ENCODE data around the gene KCNK6. TPM values are rescaled to one million over a fixed set of nuclear protein-coding genes. Genes with fewer than 3 reads are reported as not detected.
A peak's percentile ranks its signal among the peaks of the same experiment; 100 is the strongest.

KCNK6 gene
- polyA plus RNA-seq, 1 donor (not counting 4 experiments of a cell fraction or from before 2014, with no cell fraction given), result 23.9 TPM

DNA sequence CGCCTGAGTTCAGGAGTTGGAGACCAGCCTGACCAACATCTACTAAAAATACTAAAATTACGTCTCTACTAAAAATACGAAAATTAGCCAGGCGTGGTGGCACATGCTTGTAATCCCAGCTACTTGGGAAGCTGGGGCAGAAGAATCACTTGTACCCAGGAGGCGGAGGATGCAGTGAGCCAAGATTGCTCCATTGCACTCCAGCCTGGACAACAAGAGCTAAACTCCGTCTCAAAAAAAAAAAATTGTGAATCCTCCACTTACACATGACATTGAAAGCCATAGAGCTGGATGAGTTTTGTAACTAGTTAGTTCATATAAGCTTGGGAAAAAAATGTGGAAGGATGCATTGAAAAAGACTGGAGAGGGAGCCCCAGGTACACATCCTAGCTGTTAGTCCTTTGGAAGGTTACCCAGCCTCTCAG, 54.3 kb downstream of the KCNK6 start:
- H3K9ac ChIP-seq (ENCODE audit: control insufficient read depth, extremely low read depth, insufficient read depth, low read length), result peak overlapping the region; percentile 97

DNA sequence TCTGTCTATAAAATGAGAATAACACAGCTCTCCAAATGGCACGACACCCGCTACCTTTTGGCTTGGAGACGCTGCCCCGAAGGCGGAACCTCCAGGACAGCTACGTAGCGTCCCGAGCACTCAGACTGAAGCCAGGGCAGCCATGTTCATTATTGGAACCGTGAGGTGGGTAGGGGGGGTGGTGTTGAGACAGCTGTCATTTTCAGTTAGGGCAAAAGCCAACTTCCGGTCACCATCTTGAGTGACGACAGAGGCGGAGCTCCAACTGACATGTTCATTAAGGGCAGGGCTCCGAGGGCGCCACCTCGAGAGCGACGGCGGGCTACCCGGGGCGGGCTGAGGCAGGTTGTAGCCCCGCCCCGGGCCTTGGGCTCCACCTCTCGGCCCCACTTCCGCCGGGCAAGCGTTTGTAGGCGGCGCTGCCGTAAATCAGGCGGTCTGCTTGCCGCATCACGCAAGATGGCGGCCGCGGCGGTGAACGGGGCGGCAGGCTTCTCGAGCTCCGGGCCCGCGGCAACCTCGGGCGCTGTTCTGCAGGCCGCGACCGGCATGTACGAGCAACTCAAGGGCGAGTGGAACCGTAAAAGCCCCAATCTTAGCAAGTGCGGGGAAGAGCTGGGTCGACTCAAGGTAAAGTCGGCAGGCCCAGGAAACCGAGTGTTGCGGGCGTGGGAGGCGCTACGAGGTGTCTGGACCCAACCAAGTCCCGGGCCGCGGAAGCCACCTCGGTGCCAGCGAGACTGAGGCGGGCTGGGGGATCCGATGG, 54.9 kb downstream of the KCNK6 start, which contains the start of gene PSMD8:
Gene PSMD8, plus strand, starts transcription at position 240 of the 766 bp plus-strand sequence. Its CDS starts 31 bp downstream, at position 271.
- H3K4me1 ChIP-seq (ENCODE audit: control insufficient read depth, extremely low read depth, insufficient read depth, low read length), result peaks cover 14% of the 10 kb centered on the region
- peaks cover 38% of the 10 kb centered on the region for H3K79me2 ChIP-seq (ENCODE audit: control insufficient read depth, insufficient read depth, low read length)
- peak within 1 kb of the TSS; percentile 100 for H3K4me2 ChIP-seq (ENCODE audit: control insufficient read depth, extremely low read depth, insufficient read depth, low read depth, low read length)
- peak within 1 kb of the TSS; percentile 84 for H3K27ac ChIP-seq (ENCODE audit: control insufficient read depth, insufficient read depth, low read length)
- TF ChIP-seq, protein P1, sequence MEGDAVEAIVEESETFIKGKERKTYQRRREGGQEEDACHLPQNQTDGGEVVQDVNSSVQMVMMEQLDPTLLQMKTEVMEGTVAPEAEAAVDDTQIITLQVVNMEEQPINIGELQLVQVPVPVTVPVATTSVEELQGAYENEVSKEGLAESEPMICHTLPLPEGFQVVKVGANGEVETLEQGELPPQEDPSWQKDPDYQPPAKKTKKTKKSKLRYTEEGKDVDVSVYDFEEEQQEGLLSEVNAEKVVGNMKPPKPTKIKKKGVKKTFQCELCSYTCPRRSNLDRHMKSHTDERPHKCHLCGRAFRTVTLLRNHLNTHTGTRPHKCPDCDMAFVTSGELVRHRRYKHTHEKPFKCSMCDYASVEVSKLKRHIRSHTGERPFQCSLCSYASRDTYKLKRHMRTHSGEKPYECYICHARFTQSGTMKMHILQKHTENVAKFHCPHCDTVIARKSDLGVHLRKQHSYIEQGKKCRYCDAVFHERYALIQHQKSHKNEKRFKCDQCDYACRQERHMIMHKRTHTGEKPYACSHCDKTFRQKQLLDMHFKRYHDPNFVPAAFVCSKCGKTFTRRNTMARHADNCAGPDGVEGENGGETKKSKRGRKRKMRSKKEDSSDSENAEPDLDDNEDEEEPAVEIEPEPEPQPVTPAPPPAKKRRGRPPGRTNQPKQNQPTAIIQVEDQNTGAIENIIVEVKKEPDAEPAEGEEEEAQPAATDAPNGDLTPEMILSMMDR (optimal IDR thresholded peaks at IDR 0.05 in 1 of 3, IDR thresholded peaks at IDR 0.05 in 1 of 3, conservative IDR thresholded peaks at IDR 0.05 in 1 of 3; ENCODE audit: extremely low read depth in 1 of 3, insufficient read depth in 2 of 3, low read length in 3 of 3), result peak in 2 of 3 experiments; percentile 24 to 25
- TF ChIP-seq EZH2 (IDR thresholded peaks at IDR 0.05; ENCODE audit: low read length), result no peak
- peak within 1 kb of the TSS; percentile 75 to 89 (median 83) for H3K4me3 ChIP-seq (ENCODE audit: control insufficient read depth in 2 of 3, extremely low read depth in 1 of 3, insufficient read depth in 2 of 3, low read depth in 1 of 3, low read length in 3 of 3)
- dilution Hi-C loops (cut with MboI; ENCODE audit: extremely low pct_ligation_motif_present, low sequenced_read_pairs), result no loop called here
- H3K9me3 ChIP-seq (ENCODE audit: control insufficient read depth, low read depth, low read length), result no peaks in the 10 kb centered on the region
- H3K9me1 ChIP-seq (ENCODE audit: control insufficient read depth, extremely low read depth, insufficient read depth, low read length), result peaks cover 9% of the 10 kb centered on the region
- H3K36me3 ChIP-seq (ENCODE audit: control insufficient read depth in 2 of 2, extremely low read depth in 1 of 2, insufficient read depth in 2 of 2, low read length in 2 of 2), result peaks cover 14 to 17% of the 10 kb centered on the region in 2 experiments
- peak within 1 kb of the TSS; percentile 95 for H2AFZ ChIP-seq (ENCODE audit: control insufficient read depth, low read length)
- no peaks in the 10 kb centered on the region for H3K27me3 ChIP-seq (ENCODE audit: control insufficient read depth, extremely low read depth, insufficient read depth, low read length)
- H4K20me1 ChIP-seq (ENCODE audit: control insufficient read depth, extremely low read depth, insufficient read depth, low read length), result no peaks in the 10 kb centered on the region
- peak within 1 kb of the TSS; percentile 97 for H3K9ac ChIP-seq (ENCODE audit: control insufficient read depth, extremely low read depth, insufficient read depth, low read length)
- peak; percentile 84 for DNase-seq (ENCODE audit: low read depth, low spot score)
- peak; percentile 83 for FAIRE-seq

More for the DNA sequence above, 54.3 kb downstream of the KCNK6 start:
- Histone ChIP-seq H3K9me3 (ENCODE audit: control insufficient read depth, low read depth, low read length) (no peaks in the 10 kb centered on the region), H3K4me2 (ENCODE audit: control insufficient read depth, extremely low read depth, insufficient read depth, low read depth, low read length) (peak overlapping the region; percentile 82), H3K4me3 (ENCODE audit: control insufficient read depth in 2 of 3, extremely low read depth in 1 of 3, insufficient read depth in 2 of 3, low read depth in 1 of 3, low read length in 3 of 3) (peak overlapping the region; percentile 67 to 83 (median 75)), H2AFZ (ENCODE audit: control insufficient read depth, low read length) (peak overlapping the region; percentile 95), H3K79me2 (ENCODE audit: control insufficient read depth, insufficient read depth, low read length) (peaks cover 34% of the 10 kb centered on the region), H3K27me3 (ENCODE audit: control insufficient read depth, extremely low read depth, insufficient read depth, low read length) (no peaks in the 10 kb centered on the region), H3K36me3 (ENCODE audit: control insufficient read depth in 2 of 2, extremely low read depth in 1 of 2, insufficient read depth in 2 of 2, low read length in 2 of 2) (peaks cover 8 to 11% of the 10 kb centered on the region in 2 experiments), H3K9me1 (ENCODE audit: control insufficient read depth, extremely low read depth, insufficient read depth, low read length) (peaks cover 9% of the 10 kb centered on the region), H3K4me1 (ENCODE audit: control insufficient read depth, extremely low read depth, insufficient read depth, low read length) (peaks cover 14% of the 10 kb centered on the region), H4K20me1 (ENCODE audit: control insufficient read depth, extremely low read depth, insufficient read depth, low read length) (no peaks in the 10 kb centered on the region), H3K27ac (ENCODE audit: control insufficient read depth, insufficient read depth, low read length) (peak overlapping the region; percentile 84)
- DNase-seq (ENCODE audit: low read depth, low spot score) (no peak), FAIRE-seq (no peak)
- TF ChIP-seq, protein P1 (optimal IDR thresholded peaks at IDR 0.05 in 1 of 3, IDR thresholded peaks at IDR 0.05 in 1 of 3, conservative IDR thresholded peaks at IDR 0.05 in 1 of 3; ENCODE audit: extremely low read depth in 1 of 3, insufficient read depth in 2 of 3, low read length in 3 of 3), result no peak
- no peak for TF ChIP-seq EZH2 (IDR thresholded peaks at IDR 0.05; ENCODE audit: low read length)
- dilution Hi-C loops (cut with MboI; ENCODE audit: extremely low pct_ligation_motif_present, low sequenced_read_pairs), result no loop called here
